Mucosa of descending colon (tissue), 3 donors: ENCODE results near the gene KRT38. TPM values are rescaled to one million over a fixed set of nuclear protein-coding genes. Genes with fewer than 3 reads are reported as not detected.

Experiments used
- ATAC-seq: fragments of 200-7000 bp; cut with Tn5 transposase; one replicate; pipeline ENCODE4 v1.9.1; 2020; ENCODE audit warnings: mild to moderate bottlenecking, moderate library complexity
- DNase-seq, 3 donors: peaks; one replicate each; pipeline ENCODE4 v3.0.0-alpha.2; 2020
- H3K36me3 ChIP-seq: fragments of 200-600 bp; one replicate; pipeline ENCODE4 v1.8.0; 2021; ENCODE audit warnings: low read depth, mild to moderate bottlenecking
- H3K4me1 ChIP-seq: fragments of 200-600 bp; one replicate; pipeline ENCODE4 v1.8.0; 2021; ENCODE audit warnings: low read depth, mild to moderate bottlenecking
- H3K4me3 ChIP-seq: fragments of 200-600 bp; one replicate; pipeline ENCODE4 v1.8.0; 2021; ENCODE audit warnings: mild to moderate bottlenecking
- H3K9me3 ChIP-seq: fragments of 200-600 bp; one replicate; pipeline ENCODE4 v1.8.0; 2021; ENCODE audit warnings: mild to moderate bottlenecking
- CTCF ChIP-seq: fragments of 200-600 bp; IDR thresholded peaks from one replicate; pipeline ENCODE4 v1.8.0; 2022; ENCODE audit warnings: antibody characterized with exemption, mild to moderate bottlenecking
- intact Hi-C, 2 donors: fragments of 100-400 bp; cut with DNase I in 1 of 2; cut with micrococcal nuclease in 1 of 2; formaldehyde crosslinking; loops; one replicate each; pipeline versions ENCODE4 v1.11.0 to v1.11.1; 2022; cut with DNase I, micrococcal nuclease
- total RNA-seq, 3 donors: library from RNA; stranded (reverse); fragmentation: NEBNext Ultra II Directional in 2 of 3; extraction: Animal tissue kit (Norgen Biotek cat#: 25700) in 2 of 3; gene quantifications; one replicate each; pipeline versions ENCODE4 v1.2.1 to v1.2.4, GENCODE V29; 2021 to 2023
- donor health status: DM: no; HTN: no; CAD: no; lungs with moderate emphysema.
- donor health status: DM: no; HTN: no; CAD: no.
- donor health status: DM: no; HTN: yes; CAD: no.

The KRT38 gene
- total RNA-seq, 3 donors from 2014 or later, result not detected

- Histone ChIP-seq H3K36me3 (no peaks in the 10 kb centered on the region), H3K9me3 (no peaks in the 10 kb centered on the region), H3K4me1 (no peaks in the 10 kb centered on the region), H3K4me3 (no peak overlapping the region)
- DNase-seq (no peak), ATAC-seq (no peak)
- no peak for TF ChIP-seq CTCF
- intact Hi-C loops, result no loop called here
These were observed 24.3 kb downstream of the KRT38 start for GRCh38 chr17:41416479-41416878.

- intact Hi-C loops, result no loop called here
- H3K4me1 ChIP-seq, result no peaks in the 10 kb centered on the region
- TF ChIP-seq CTCF, result no peak
- no peaks in the 10 kb centered on the region for H3K36me3 ChIP-seq
- DNase-seq (no peak), ATAC-seq (no peak)
- H3K4me3 ChIP-seq, result no peak overlapping the region
- no peaks in the 10 kb centered on the region for H3K9me3 ChIP-seq
These were observed 24.9 kb downstream of the KRT38 start for GRCh38 chr17:41415833-41416335.

GRCh38 chr17:41415411-41415810 is 25.4 kb downstream of the KRT38 start:
- intact Hi-C loops, result no loop called here

GRCh38 chr17:41413982-41414381 is 26.8 kb downstream of the KRT38 start:
- TF ChIP-seq CTCF, result no peak
- Histone ChIP-seq H3K9me3 (no peaks in the 10 kb centered on the region), H3K4me3 (no peak overlapping the region), H3K4me1 (no peaks in the 10 kb centered on the region), H3K36me3 (no peaks in the 10 kb centered on the region)
- ATAC-seq, result no peak
- no peak for DNase-seq
- intact Hi-C loops, result no loop called here

More at GRCh38 chr17:41415411-41415810, 25.4 kb downstream of the KRT38 start:
- H3K4me1 ChIP-seq, result no peaks in the 10 kb centered on the region
- ATAC-seq, result no peak
- no peaks in the 10 kb centered on the region for H3K9me3 ChIP-seq
- no peak for TF ChIP-seq CTCF
- no peak for DNase-seq
- H3K36me3 ChIP-seq, result no peaks in the 10 kb centered on the region
- H3K4me3 ChIP-seq, result no peak overlapping the region

- no peaks in the 10 kb centered on the region for H3K4me1 ChIP-seq
- no peak for TF ChIP-seq CTCF
- H3K9me3 ChIP-seq, result no peaks in the 10 kb centered on the region
- ATAC-seq, result no peak
- intact Hi-C loops, result no loop called here
- DNase-seq, result no peak
- H3K36me3 ChIP-seq, result no peaks in the 10 kb centered on the region
- H3K4me3 ChIP-seq, result no peak overlapping the region
These were observed 27.3 kb downstream of the KRT38 start for GRCh38 chr17:41413353-41413957.
